ENCODE data around the gene TAF8.
A peak's percentile ranks its signal among the peaks of the same experiment; 100 is the strongest.

TAF8 gene

DNA sequence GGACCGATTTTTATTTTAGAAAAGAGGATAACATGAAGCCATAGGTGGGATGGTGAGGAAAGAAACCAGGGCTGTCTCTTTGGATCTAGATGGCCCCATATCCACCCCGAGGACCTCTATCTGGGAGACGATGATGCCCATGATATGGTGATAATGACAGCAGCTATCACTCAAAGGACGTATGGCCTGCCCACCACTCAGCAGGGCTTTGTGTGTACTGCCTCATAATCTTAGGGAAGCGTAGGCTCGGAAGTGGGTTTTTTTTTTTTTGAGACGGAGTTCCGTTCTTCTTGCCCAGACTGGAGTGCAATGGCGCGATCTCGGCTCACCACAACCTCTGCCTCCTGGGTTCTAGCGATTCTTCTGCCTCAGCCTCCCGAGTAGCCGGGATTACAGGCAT, 8.2 kb upstream of the TAF8 start:
- DNase-seq (ENCODE audit: extremely low read depth, insufficient read length), result no peak
- TF ChIP-seq, protein P1, sequence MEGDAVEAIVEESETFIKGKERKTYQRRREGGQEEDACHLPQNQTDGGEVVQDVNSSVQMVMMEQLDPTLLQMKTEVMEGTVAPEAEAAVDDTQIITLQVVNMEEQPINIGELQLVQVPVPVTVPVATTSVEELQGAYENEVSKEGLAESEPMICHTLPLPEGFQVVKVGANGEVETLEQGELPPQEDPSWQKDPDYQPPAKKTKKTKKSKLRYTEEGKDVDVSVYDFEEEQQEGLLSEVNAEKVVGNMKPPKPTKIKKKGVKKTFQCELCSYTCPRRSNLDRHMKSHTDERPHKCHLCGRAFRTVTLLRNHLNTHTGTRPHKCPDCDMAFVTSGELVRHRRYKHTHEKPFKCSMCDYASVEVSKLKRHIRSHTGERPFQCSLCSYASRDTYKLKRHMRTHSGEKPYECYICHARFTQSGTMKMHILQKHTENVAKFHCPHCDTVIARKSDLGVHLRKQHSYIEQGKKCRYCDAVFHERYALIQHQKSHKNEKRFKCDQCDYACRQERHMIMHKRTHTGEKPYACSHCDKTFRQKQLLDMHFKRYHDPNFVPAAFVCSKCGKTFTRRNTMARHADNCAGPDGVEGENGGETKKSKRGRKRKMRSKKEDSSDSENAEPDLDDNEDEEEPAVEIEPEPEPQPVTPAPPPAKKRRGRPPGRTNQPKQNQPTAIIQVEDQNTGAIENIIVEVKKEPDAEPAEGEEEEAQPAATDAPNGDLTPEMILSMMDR (IDR thresholded peaks at IDR 0.05; ENCODE audit: insufficient read depth, low read length, poor library complexity, severe bottlenecking), result no peak
- H3K4me3 ChIP-seq (replicated peaks; ENCODE audit: low read depth, low read length), result no peak overlapping the region
- no peaks in the 10 kb centered on the region for H3K36me3 ChIP-seq (ENCODE audit: control insufficient read depth, insufficient read depth, low read length)
- H3K27me3 ChIP-seq (replicated peaks; ENCODE audit: control insufficient read depth, insufficient read depth, low read length), result no peaks in the 10 kb centered on the region

DNA sequence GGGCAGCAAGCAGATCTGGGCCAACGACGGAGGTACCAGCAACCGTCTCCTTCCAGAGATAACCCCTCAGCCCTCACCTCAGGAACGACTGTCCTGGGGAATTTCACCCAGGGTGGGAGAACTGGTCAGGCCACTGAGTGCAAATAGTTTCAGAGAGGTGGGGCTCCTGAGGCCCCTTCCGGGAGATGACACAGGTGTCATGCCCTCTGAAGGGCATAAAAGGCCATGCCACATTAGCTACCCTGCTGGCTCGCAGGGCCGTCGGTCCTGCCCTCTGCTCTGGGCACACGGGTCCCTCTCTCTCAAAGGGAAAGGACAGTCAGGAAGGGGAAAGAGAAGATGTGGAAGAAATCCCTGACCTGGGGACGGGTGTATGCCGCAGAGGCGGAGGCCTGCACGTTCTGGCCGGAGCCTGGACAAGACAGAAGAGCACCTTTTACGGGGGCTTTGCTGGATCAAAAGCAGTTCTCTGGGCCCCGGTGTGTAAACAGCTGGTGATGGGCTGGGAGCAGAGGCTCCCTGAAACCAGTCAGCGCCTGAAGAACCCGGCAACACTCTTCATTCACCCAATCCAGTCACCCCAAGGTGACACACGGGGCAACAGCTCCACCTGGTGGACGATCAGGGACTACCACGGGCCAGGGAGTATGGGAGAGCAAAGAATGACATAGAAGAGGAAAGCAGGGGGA, 6.4 kb upstream of the TAF8 start:
- Histone ChIP-seq H3K36me3 (ENCODE audit: control insufficient read depth, insufficient read depth, low read length) (no peaks in the 10 kb centered on the region), H3K27me3 (replicated peaks; ENCODE audit: control insufficient read depth, insufficient read depth, low read length) (no peaks in the 10 kb centered on the region), H3K4me3 (replicated peaks; ENCODE audit: low read depth, low read length) (no peak overlapping the region)
- DNase-seq (ENCODE audit: extremely low read depth, insufficient read length), result peak; percentile 75
- TF ChIP-seq, protein P1 (IDR thresholded peaks at IDR 0.05; ENCODE audit: insufficient read depth, low read length, poor library complexity, severe bottlenecking), result peak; percentile 92

DNA sequence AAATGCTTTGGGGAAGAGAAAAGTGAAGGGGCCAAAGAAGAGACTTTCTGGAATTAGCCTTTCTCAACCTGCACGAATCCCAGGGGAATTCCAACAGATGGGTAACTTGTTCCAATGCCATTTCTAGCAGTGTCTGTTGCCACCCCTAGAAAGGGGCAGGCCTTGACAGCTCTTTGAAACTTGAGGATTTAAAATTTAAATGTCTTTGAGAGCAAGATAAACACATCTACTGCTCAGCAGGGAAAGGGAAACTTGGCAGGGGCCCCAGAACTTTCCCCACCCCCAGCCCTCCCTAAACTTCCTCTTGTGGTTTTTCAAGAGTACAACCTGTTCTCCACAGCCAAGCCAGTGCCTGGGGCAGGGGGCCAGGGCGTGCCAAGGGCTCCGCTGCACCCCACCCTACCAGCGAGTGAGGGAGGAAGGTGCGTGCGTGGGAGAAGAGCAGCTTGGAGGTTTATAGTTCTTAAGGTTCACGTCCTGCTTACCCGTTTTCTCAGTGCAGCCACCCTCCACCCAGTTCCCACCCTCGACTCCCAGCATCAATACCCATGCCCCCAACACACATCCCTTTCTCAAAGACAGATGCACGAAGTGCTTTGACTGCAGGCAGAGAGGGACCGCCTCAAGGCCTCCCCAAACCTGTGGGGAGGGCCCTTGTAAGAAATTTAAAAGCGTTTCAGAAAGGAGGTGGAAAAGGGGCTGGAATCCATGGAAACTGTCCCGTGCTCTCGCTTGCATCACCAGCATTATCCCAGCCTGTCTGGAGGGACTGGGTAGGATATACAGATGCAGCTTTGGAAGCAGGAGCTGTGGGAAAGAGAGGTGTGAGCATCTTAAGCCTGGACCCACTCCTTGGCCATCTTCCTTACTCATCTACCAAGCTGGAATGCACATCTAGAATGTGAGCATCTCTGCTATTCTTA, 4.5 kb upstream of the TAF8 start:
- H3K36me3 ChIP-seq (ENCODE audit: control insufficient read depth, insufficient read depth, low read length), result no peaks in the 10 kb centered on the region
- TF ChIP-seq, protein P1 (IDR thresholded peaks at IDR 0.05; ENCODE audit: insufficient read depth, low read length, poor library complexity, severe bottlenecking), result no peak
- no peaks in the 10 kb centered on the region for H3K27me3 ChIP-seq (replicated peaks; ENCODE audit: control insufficient read depth, insufficient read depth, low read length)
- H3K4me3 ChIP-seq (replicated peaks; ENCODE audit: low read depth, low read length), result no peak overlapping the region
- DNase-seq (ENCODE audit: extremely low read depth, insufficient read length), result peak; percentile 71

DNA sequence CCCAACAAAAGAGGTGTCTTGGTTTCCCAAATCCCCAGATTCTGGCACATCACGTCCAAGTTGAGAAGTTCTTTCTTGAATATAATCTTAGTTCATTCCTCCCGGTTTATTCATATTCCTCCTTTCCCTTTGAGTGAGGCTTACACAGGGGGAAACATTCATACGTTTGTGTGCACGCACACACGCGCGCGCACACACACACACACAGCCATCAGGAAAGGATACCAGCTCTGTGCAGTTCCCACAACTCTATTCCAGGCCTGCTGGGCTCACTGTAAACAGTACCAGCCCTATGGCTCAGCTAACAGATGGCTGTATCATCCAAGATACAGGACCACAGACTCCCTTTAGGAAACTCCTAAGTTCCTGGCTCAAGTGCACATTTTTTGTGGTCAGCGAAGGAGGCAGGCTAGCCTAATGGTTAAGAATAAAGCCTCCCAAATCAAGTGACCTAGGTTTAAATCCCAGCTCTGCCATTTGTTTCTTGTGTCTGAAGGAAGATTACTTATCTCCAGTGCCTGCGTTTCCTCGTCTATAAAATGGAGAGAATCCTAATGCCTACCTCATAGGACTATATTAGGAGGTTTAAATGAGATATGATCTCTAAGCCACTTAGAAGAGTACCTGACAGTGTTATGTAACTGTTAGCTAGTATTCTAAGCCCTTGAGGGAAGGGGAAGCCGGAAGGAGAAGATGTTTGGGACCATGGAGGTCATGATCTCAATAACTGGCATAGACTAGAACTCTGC, 3.7 kb upstream of the TAF8 start:
- Histone ChIP-seq H3K27me3 (replicated peaks; ENCODE audit: control insufficient read depth, insufficient read depth, low read length) (no peaks in the 10 kb centered on the region), H3K36me3 (ENCODE audit: control insufficient read depth, insufficient read depth, low read length) (no peaks in the 10 kb centered on the region), H3K4me3 (replicated peaks; ENCODE audit: low read depth, low read length) (no peak overlapping the region)
- TF ChIP-seq, protein P1 (IDR thresholded peaks at IDR 0.05; ENCODE audit: insufficient read depth, low read length, poor library complexity, severe bottlenecking), result no peak
- DNase-seq (ENCODE audit: extremely low read depth, insufficient read length), result no peak

DNA sequence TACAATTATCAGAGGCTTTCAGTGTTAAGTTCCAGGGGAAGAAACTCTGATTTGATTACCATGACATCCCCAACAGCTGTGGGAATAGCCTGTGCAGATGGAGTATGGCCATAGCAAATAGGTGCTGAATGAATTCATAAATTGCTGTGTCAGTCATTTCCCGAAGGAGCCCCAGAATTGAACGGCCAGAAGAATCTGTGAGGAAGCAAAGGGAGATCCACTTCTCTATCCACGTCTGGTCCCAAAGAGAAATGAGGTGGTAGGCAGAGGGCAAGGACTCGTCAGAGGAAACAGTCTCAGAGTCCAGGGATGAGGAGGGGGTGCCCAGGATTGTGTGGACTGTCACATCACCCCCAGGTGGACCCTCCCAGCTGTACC, 3.1 kb upstream of the TAF8 start:
- H3K27me3 ChIP-seq (replicated peaks; ENCODE audit: control insufficient read depth, insufficient read depth, low read length), result no peaks in the 10 kb centered on the region
- TF ChIP-seq, protein P1 (IDR thresholded peaks at IDR 0.05; ENCODE audit: insufficient read depth, low read length, poor library complexity, severe bottlenecking), result no peak

More for the DNA sequence above, 3.1 kb upstream of the TAF8 start:
- Histone ChIP-seq H3K4me3 (replicated peaks; ENCODE audit: low read depth, low read length) (no peak overlapping the region), H3K36me3 (ENCODE audit: control insufficient read depth, insufficient read depth, low read length) (no peaks in the 10 kb centered on the region; the same call in 1 of the 2 replicates)
- DNase-seq (ENCODE audit: extremely low read depth, insufficient read length), result no peak
